ELR (cell line): ENCODE data around the gene CCR2.

ENCODE experiments used
- DNase-seq: peaks from one replicate; pipeline ENCODE4 v3.0.0-alpha.2; 2015; ENCODE audit warnings: low read depth

Gene CCR2

GRCh38 chr3:46405301-46406019, 51.5 kb downstream of the CCR2 start:
- DNase-seq = no peak

- peak; percentile 49 for DNase-seq
These were observed 52.5 kb downstream of the CCR2 start for GRCh38 chr3:46406443-46406787.

- DNase-seq = peak; percentile 85
These were observed 53.1 kb downstream of the CCR2 start, which contains the start of the genes CCR5AS and CCRL2 for GRCh38 chr3:46406788-46407611. Gene CCR5AS, minus strand, starts transcription at chr3:46407066. Gene CCRL2, plus strand, starts transcription at chr3:46407259. Its CDS starts 821 bp downstream, at chr3:46408080.

- DNase-seq = no peak
These were observed 54.1 kb downstream of the CCR2 start for GRCh38 chr3:46407970-46408369.

GRCh38 chr3:46408853-46409252, 54.9 kb downstream of the CCR2 start:
- no peak for DNase-seq

GRCh38 chr3:46409739-46410489, 56.0 kb downstream of the CCR2 start:
- DNase-seq = no peak
